Nucleus accumbens (tissue), 56 donors: ENCODE measurements around the gene NUMB.

Experiments used
- DNase-seq, 56 donors: peaks; one replicate each; lab custom pipeline; 2025; lab: John Stamatoyannopoulos, UW

NUMB gene

DNA sequence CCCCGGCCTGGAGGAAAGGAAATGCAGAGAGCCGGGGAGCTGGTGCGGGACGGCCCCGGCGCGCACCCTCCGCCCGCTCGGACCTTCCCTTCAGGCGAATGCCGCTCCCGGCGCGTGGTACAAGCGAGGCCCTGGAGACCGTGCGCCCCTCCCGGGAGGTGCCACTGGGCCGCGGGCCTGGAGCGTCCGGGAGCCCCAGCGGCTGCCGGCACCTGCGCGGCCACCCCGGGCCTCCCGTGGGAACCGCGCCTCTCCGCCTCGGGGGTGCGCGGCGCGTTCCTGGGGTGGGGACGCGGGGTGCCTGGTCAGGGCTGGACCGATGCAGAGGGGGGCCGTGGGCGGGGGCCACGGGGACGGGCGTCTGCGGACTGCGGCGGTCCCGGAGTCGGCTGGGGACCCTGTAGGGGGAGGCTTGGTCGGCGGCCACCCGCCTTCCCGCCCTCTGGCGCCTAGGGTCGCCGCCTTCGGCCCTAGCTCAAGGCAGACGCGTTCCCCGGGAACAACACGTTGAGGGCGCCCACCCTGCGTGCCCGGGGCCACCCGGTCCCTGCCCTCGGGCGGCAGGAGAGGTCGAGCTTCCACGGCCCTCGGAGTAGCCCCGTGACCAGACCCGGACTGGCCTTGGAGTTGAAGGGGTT lies 220.4 kb downstream of the NUMB start:
- no peak for DNase-seq

- DNase-seq = peak in 5 of 56 donors; percentile 12 to 46 (median 23)
Measured at GRCh38 chr14:73237219-73237785, 221.0 kb downstream of the NUMB start, which contains the start of gene PAPLN. PAPLN (plus strand) TSS chr14:73237506; CDS start chr14:73239779, 2,273 bp downstream.

- DNase-seq = no peak
Measured at GRCh38 chr14:73236752-73237218, 221.6 kb downstream of the NUMB start.

DNA sequence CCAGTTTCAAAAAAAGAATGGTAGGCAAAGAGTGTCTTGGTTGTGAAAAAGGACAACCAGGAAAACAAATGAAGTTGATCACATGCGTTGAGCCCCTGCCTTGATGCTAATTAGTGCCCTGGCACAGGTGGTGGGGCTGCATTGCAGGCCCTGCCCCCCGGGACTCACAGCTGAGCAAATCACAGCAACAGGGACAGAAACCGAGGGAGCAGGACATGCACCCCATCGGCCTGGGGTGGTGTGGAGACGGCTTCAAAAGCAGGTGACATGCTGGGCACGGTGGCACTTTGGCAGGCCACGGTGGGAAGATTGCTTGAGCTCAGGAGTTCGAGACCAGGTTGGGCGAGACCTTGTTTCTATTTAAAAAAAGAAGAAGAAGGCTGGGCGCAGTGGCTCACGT lies 222.2 kb downstream of the NUMB start:
- no peak for DNase-seq

DNA sequence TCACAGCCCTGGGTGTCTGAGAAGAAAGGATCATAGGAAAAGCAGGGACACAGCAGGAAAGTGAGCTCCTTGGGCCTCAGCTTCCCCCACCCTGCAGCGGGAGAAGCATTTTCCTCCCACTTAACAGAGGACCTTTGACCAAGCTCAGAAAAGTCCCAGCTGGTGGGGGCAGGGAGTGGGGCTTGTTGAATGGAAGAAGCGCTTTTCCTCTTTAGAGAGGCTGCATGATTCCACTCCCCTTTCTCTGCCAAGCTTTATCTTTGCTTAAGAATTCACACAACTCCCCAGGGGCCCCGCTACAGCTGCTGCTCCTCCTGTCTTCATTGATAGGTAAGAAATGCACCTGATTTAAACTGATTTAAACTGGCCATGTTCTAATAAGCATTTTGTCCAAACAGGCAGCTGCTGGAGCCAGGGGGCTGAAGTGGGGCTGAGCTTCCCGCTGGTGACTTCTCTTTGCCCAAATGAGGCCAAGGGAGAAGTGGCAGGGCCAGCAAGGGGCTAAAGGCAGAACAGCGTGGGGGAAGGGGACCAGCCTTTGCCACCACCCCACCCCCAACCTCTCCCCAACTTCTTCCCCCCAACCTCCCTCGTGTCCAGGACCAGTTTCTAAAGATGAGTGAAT lies 222.7 kb downstream of the NUMB start:
- no peak for DNase-seq

- no peak for DNase-seq
Measured at GRCh38 chr14:73234586-73235394, 223.6 kb downstream of the NUMB start.

- no peak for DNase-seq
Measured at GRCh38 chr14:73234029-73234428, 224.3 kb downstream of the NUMB start.

DNA sequence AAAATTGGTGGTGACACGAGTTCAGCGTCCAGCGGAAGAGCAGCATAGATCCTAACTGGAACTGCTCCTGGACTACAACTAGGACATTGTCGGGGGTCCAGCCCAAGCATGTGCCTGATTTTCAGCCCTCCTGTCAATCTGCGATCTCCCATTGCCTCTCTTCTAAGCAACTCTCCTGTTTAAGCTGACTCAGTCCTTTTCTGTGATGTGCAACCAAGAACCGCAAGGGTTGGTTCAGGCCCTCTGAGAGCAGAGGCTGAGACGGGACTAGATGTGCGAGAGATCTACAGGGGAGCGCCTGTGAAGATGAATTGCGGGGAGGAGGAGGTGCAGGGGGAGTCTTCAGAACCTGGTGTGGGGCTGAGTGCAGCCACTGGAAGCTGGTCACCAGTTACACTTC lies 224.8 kb downstream of the NUMB start:
- no peak for DNase-seq

DNA sequence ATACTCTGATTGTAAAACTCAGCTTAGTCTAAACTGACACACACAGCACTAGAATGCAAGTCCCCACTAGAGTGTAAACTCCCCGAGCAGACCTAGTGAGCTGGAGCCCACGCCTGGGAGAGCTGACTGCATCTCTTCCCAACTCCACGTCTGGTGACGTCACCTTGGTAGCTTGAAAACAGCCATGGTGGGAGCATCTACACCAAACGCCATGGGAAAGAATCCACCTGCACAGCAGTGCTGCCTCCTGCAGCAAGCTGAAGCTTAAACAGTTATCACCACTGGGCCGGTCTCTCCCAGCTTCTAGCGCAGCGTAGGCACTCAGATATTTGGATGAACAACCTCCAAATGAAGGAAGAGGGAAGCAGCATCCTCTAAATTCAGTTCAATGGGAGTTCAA lies 225.4 kb downstream of the NUMB start:
- no peak for DNase-seq

GRCh38 chr14:73231981-73232851 lies 226.1 kb downstream of the NUMB start:
- DNase-seq = no peak

DNA sequence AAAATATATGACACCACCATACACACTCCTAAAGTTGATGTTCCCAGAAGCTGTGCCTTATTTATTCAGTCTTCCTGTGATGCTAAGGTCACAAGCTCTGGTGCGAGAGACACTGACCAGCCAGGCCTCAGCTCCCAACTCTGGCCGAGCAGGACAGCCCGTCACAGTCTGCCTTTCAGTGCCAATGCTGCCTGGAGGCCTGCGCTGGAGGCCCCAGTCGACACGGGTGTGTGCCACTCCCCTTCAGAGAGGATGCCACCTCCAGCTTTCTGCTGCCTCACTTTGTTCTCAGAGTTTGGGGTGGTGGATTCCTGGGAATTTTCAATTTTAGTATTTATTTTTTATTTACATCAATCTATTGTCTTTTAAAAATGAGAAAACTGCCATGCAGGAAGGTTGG lies 228.3 kb downstream of the NUMB start:
- DNase-seq = no peak

DNA sequence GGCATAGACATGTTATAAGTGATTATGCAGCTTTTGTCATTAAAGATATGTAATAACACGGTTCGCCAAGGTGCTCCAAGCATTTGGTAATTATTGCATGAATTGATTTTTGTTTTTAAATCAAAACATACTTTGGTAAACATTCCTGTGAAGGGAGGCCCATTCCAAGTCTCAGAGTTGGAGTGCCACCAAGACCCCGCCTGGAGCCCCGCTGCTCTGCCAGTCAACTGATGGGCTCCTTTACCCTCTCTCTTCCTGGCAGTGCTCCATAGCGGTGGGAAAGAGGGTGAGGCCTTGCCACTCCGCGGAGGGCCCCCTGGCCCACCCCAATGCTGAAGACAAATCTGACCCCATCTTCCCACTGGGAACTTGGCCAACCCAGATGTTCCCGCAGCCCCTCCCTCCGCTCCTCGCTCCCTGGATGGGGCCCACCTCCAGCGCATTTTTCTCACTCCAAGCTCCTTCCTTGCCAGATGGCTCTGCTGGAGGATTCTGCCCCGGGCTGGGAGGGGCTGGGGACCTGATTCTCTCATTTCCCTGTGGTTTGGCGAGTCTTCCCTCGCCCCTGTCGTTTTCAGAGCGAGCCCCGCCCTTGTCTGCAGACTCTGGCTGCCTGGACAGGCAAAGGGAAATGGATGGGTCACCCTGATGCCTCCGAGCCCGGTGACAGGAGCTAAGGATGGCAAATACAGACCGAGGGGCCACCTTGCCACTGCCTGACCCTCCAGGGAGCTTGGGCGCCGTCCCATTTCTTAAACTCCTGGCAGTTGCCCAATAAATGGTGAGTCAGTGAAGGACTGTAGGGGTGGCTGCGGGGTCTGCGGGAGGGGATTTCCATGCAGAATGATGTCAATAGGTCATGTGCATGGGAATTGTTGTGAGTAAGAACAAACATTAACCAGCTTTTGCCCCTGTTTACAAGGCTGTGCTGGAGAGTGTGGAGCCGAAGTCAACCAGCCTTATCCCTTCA lies 230.2 kb downstream of the NUMB start:
- peak in 3 of 56 donors; percentile 28 to 79 (median 69) for DNase-seq

DNA sequence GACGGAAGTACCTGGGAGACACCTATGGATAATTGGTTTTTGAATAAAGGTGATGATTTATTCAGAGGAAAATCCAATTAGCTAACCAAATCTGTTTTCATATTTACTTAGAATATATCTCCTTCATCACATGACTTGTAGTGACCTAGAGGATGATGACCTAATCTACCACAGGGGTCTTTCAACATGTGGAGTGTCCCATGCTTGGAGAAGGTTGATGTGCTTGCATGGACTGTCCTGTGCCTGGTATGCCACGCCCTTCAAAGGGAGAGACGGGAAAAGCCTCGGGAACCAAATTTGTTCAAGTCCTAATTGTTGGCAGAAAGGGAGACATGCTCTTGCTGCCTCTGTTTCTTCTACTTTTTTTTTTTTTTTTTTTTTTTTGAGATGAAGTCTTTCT lies 232.8 kb downstream of the NUMB start:
- no peak for DNase-seq
